Endodermal cell (in vitro differentiated cells): ENCODE data around the gene GAS7. TPM values are rescaled to one million over a fixed set of nuclear protein-coding genes. Genes with fewer than 3 reads are reported as not detected.

Experiments used
- DNase-seq: peaks from one replicate; pipeline ENCODE4 v3.0.0-alpha.2; 2017
- H3K27ac ChIP-seq: 2 replicates; pipeline ENCODE4 v1.5.1; 2013; ENCODE audit warnings: mild to moderate bottlenecking, low read depth, low read length, moderate library complexity
- H3K27me3 ChIP-seq: 2 replicates; pipeline ENCODE4 v1.6.1; 2013; ENCODE audit warnings: mild to moderate bottlenecking, low read length, moderate library complexity; ENCODE audit not compliant: insufficient read depth, control insufficient read depth, poor library complexity, severe bottlenecking
- H3K36me3 ChIP-seq: 2 replicates; pipeline ENCODE4 v1.7.0; 2013; ENCODE audit warnings: mild to moderate bottlenecking, low read length, moderate library complexity; ENCODE audit not compliant: control insufficient read depth, insufficient read depth
- H3K4me1 ChIP-seq: one replicate; pipeline ENCODE4 v1.7.0; 2013; ENCODE audit warnings: low read length; ENCODE audit not compliant: control insufficient read depth, insufficient read depth
- H3K4me3 ChIP-seq: 2 replicates; pipeline ENCODE4 v1.5.1; 2013; ENCODE audit warnings: mild to moderate bottlenecking, low read length, moderate library complexity
- H3K9ac ChIP-seq: 2 replicates; pipeline ENCODE4 v1.6.1; 2013; ENCODE audit warnings: mild to moderate bottlenecking, low read length, moderate library complexity; ENCODE audit not compliant: poor library complexity, severe bottlenecking; ENCODE audit errors: extremely low read depth
- H3K9me3 ChIP-seq: 2 replicates; pipeline ENCODE4 v1.6.1; 2013; ENCODE audit warnings: mild to moderate bottlenecking, low read length, moderate library complexity; ENCODE audit not compliant: control insufficient read depth
- H3K27ac Mint-ChIP-seq: 2 replicates; pipeline ENCODE4 v1.8.0; 2020; ENCODE audit warnings: mixed read lengths
- H3K27me3 Mint-ChIP-seq: 2 replicates; pipeline ENCODE4 v1.8.0; 2021; ENCODE audit warnings: mild to moderate bottlenecking, mixed read lengths; ENCODE audit not compliant: insufficient read depth
- H3K36me3 Mint-ChIP-seq: 2 replicates; pipeline ENCODE4 v1.8.0; 2020; ENCODE audit warnings: low read depth, mixed read lengths
- H3K4me1 Mint-ChIP-seq: 2 replicates; pipeline ENCODE4 v1.8.0; 2020; ENCODE audit warnings: mixed read lengths
- H3K4me3 Mint-ChIP-seq: 2 replicates; pipeline ENCODE4 v1.8.0; 2020; ENCODE audit warnings: mild to moderate bottlenecking, moderate library complexity, mixed read lengths
- H3K9me3 Mint-ChIP-seq: 2 replicates; pipeline ENCODE4 v1.8.0; 2020; ENCODE audit warnings: mild to moderate bottlenecking, mixed read lengths
- WGBS, 2 experiments: methylation state at CpG; one replicate each; pipeline versions ENCODE4 v1.1.5 to v1.1.7; 2013; ENCODE audit warnings: missing lambda C conversion rate in 2 of 2, mixed read lengths in 1 of 2; ENCODE audit not compliant: insufficient coverage in 1 of 2, insufficient read length in 1 of 2; 5-methylcytosine and 5-hydroxymethylcytosine counted together
- total RNA-seq, 2 donors: library from RNA; stranded (reverse); fragmentation: NEBNext Ultra II Directional in 1 of 2; extraction: Animal tissue kit (Norgen Biotek cat#: 25700) in 1 of 2; gene quantifications; 2 replicates in 1 of 2; 3 replicates in 1 of 2; pipeline ENCODE4 v1.2.1, GENCODE V29; 2021
- TF ChIP-seq, protein P1 (sequence below): fragments of 200-600 bp; sonication (generic); conservative IDR thresholded peaks from 2 replicates; pipeline ENCODE4 v1.5.0; 2021; ENCODE audit warnings: antibody characterized with exemption, mild to moderate bottlenecking

GAS7 gene
- total RNA-seq, 2 donors from 2014 or later: 8.6 to 14.7 TPM

DNA sequence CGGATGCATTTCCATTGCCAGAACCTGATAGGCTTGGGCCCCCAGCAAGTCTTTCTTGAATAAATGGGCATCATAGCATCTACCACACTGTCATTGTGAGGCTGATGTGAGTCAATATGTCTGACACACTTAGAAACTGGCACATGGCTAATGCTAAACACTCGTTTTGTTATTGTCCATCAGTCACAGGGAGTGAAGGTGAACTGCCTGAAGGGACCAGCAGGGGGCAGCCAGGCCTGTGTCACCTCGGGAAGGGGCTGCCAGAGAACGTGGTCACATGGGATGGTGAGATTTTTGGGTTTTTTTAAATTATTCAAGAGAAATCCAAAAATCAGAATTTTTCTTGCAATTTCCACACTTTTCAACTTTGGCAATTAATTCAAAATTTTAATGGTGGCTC, 292.5 kb downstream of the GAS7 start:
- peaks cover 9% of the 10 kb centered on the region for H3K4me1 Mint-ChIP-seq
- no peaks in the 10 kb centered on the region for H3K27me3 ChIP-seq
- no peaks in the 10 kb centered on the region for H3K36me3 Mint-ChIP-seq
- H3K36me3 ChIP-seq: no peaks in the 10 kb centered on the region
- WGBS, 2 experiments: 44 to 54% methylated on average over 3 to 4 of the region's 4 CpGs
- TF ChIP-seq, protein P1, sequence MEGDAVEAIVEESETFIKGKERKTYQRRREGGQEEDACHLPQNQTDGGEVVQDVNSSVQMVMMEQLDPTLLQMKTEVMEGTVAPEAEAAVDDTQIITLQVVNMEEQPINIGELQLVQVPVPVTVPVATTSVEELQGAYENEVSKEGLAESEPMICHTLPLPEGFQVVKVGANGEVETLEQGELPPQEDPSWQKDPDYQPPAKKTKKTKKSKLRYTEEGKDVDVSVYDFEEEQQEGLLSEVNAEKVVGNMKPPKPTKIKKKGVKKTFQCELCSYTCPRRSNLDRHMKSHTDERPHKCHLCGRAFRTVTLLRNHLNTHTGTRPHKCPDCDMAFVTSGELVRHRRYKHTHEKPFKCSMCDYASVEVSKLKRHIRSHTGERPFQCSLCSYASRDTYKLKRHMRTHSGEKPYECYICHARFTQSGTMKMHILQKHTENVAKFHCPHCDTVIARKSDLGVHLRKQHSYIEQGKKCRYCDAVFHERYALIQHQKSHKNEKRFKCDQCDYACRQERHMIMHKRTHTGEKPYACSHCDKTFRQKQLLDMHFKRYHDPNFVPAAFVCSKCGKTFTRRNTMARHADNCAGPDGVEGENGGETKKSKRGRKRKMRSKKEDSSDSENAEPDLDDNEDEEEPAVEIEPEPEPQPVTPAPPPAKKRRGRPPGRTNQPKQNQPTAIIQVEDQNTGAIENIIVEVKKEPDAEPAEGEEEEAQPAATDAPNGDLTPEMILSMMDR: peak; percentile 85
- H3K4me3 Mint-ChIP-seq: no peak overlapping the region
- no peak overlapping the region for H3K27ac Mint-ChIP-seq
- H3K4me1 ChIP-seq: peaks cover 5% of the 10 kb centered on the region
- DNase-seq: peak; percentile 94
- no peak overlapping the region for H3K9ac ChIP-seq
- no peaks in the 10 kb centered on the region for H3K9me3 ChIP-seq
- H3K4me3 ChIP-seq: no peak overlapping the region
- peaks cover 9% of the 10 kb centered on the region for H3K27me3 Mint-ChIP-seq
- H3K9me3 Mint-ChIP-seq: no peaks in the 10 kb centered on the region
- no peak overlapping the region for H3K27ac ChIP-seq

DNA sequence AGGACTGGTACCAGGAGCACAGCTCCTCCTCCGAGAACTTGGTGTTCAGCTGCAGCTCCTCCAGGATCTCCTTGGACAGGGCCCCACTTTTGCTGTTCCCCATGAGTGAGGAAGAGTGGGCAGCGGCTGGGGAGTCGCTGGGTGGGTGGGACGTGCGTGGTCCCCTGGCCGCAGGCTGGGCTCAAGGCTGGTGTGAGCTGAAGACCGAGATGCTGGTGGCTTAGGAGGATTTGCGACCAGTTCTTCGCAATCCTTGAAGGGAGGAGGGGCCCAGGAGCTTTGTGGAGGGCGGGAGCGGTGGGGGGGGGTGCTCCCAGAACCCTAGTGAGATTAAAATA, 293.4 kb downstream of the GAS7 start, which contains the start of gene RCVRN:
Gene RCVRN (minus strand): TSS at position 194 of the 338 bp plus-strand sequence. CDS start 91 bp downstream, at position 103.
- TF ChIP-seq, protein P1: no peak

GRCh38 chr17:9904277-9905077, 293.9 kb downstream of the GAS7 start:
- H3K27ac ChIP-seq: no peak overlapping the region
- Mint-ChIP-seq H3K4me3 (no peak overlapping the region), H3K27ac (no peak overlapping the region), H3K9me3 (no peaks in the 10 kb centered on the region), H3K27me3 (peaks cover 6% of the 10 kb centered on the region), H3K4me1 (peaks cover 12% of the 10 kb centered on the region), H3K36me3 (no peaks in the 10 kb centered on the region)
- H3K4me1 ChIP-seq: peaks cover 5% of the 10 kb centered on the region
- whole genome bisulfite sequencing, 2 experiments: 93 to 94% methylated on average over 23 to 35 of the region's 35 CpGs
- no peaks in the 10 kb centered on the region for H3K36me3 ChIP-seq
- TF ChIP-seq, protein P1: no peak
- H3K9me3 ChIP-seq: no peaks in the 10 kb centered on the region
- no peaks in the 10 kb centered on the region for H3K27me3 ChIP-seq
- no peak overlapping the region for H3K9ac ChIP-seq
- DNase-seq: no peak
- no peak overlapping the region for H3K4me3 ChIP-seq

More for the DNA sequence above, 293.4 kb downstream of the GAS7 start, which contains the start of gene RCVRN:
- H3K4me3 ChIP-seq: no peak within 1 kb of the TSS
- no peaks in the 10 kb centered on the region for H3K27me3 ChIP-seq
- WGBS, 2 experiments: 96 to 100% methylated on average over 2 to 11 of the region's 11 CpGs
- no peaks in the 10 kb centered on the region for H3K36me3 ChIP-seq
- H3K4me1 Mint-ChIP-seq: peaks cover 12% of the 10 kb centered on the region
- H3K9ac ChIP-seq: no peak within 1 kb of the TSS
- peaks cover 5% of the 10 kb centered on the region for H3K4me1 ChIP-seq
- H3K27ac Mint-ChIP-seq: no peak within 1 kb of the TSS
- H3K36me3 Mint-ChIP-seq: no peaks in the 10 kb centered on the region
- peaks cover 9% of the 10 kb centered on the region for H3K27me3 Mint-ChIP-seq
- H3K9me3 ChIP-seq: no peaks in the 10 kb centered on the region
- H3K27ac ChIP-seq: no peak within 1 kb of the TSS
- DNase-seq: no peak
- no peak within 1 kb of the TSS for H3K4me3 Mint-ChIP-seq
- H3K9me3 Mint-ChIP-seq: no peaks in the 10 kb centered on the region
